DND-41 (cell line): ENCODE results near the gene TNFRSF12A.

Source experiments
- EZH2 ChIP-seq: IDR thresholded peaks from 3 replicates; pipeline ENCODE4 v1.6.1; 2012; ENCODE audit warnings: borderline replicate concordance, low read depth, mild to moderate bottlenecking, moderate library complexity, low read length, inconsistent platforms; ENCODE audit not compliant: severe bottlenecking
- TF ChIP-seq, protein P1 (sequence below): IDR thresholded peaks from 2 replicates; pipeline ENCODE4 v1.5.1; 2012; ENCODE audit warnings: borderline replicate concordance, low read length, moderate library complexity, mild to moderate bottlenecking; ENCODE audit not compliant: poor library complexity, severe bottlenecking; ENCODE audit errors: extremely low read depth

DNA sequence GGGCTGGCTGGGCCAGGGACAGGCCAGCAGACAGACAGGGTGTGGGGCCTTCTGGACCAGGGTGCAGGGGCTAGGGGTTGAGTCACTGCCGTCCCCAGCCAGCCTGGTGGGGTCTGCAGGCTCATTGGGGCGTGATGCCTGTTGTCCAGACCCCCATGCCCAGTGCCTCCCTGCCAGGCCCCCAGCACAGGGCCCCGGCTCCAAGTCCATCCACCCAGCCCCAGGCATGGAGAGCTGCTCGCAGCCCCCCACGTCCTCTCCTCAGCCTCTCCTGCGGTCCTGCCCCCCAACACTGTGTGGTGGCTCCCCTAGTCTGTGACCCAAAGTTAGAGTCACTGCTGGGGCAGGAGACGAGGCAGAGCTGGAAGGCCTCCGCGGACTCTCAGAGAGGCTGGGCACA is 32.9 kb upstream of the TNFRSF12A start:
- TF ChIP-seq, protein P1, sequence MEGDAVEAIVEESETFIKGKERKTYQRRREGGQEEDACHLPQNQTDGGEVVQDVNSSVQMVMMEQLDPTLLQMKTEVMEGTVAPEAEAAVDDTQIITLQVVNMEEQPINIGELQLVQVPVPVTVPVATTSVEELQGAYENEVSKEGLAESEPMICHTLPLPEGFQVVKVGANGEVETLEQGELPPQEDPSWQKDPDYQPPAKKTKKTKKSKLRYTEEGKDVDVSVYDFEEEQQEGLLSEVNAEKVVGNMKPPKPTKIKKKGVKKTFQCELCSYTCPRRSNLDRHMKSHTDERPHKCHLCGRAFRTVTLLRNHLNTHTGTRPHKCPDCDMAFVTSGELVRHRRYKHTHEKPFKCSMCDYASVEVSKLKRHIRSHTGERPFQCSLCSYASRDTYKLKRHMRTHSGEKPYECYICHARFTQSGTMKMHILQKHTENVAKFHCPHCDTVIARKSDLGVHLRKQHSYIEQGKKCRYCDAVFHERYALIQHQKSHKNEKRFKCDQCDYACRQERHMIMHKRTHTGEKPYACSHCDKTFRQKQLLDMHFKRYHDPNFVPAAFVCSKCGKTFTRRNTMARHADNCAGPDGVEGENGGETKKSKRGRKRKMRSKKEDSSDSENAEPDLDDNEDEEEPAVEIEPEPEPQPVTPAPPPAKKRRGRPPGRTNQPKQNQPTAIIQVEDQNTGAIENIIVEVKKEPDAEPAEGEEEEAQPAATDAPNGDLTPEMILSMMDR, result no peak
- no peak for TF ChIP-seq EZH2
